A549 (cell line): Measurements from ENCODE around the gene GPR108.

ENCODE experiments used
- CHD4 ChIP-seq: fragments of 200-600 bp; sonication (generic); IDR thresholded peaks from 2 replicates; pipeline ENCODE4 v1.6.1; 2016; ENCODE audit warnings: antibody characterized with exemption, mild to moderate bottlenecking, borderline replicate concordance
- CTCF ChIP-seq: fragments of >200 bp; sonication (Bioruptor Twin); formaldehyde crosslinking; IDR thresholded peaks from 3 replicates; pipeline ENCODE4 v1.5.1; 2016
- JUNB ChIP-seq: fragments of >200 bp; sonication (Bioruptor Twin); formaldehyde crosslinking; IDR thresholded peaks from 2 replicates; pipeline ENCODE4 v1.6.1; 2016
- MAFK ChIP-seq: fragments of 450-650 bp; IDR thresholded peaks from 2 replicates; pipeline ENCODE4 v1.6.1; 2014; ENCODE audit not compliant: partially characterized antibody
- RFX5 ChIP-seq: fragments of 450-650 bp; IDR thresholded peaks from 2 replicates; pipeline ENCODE4 v1.7.1; 2014; ENCODE audit warnings: antibody characterized with exemption, mild to moderate bottlenecking, moderate library complexity
- SMC3 ChIP-seq: fragments of >200 bp; sonication (Bioruptor Twin); formaldehyde crosslinking; IDR thresholded peaks from 3 replicates; pipeline ENCODE4 v1.6.1; 2018; ENCODE audit warnings: inconsistent platforms
- USF2 ChIP-seq: fragments of 450-650 bp; IDR thresholded peaks from 2 replicates; pipeline ENCODE4 v1.6.1; 2014; ENCODE audit warnings: antibody characterized with exemption
- ZSCAN20 ChIP-seq: fragments of 250-450 bp; sonication (Bioruptor Pico); IDR thresholded peaks from 2 replicates; pipeline ENCODE4 v1.8.0; 2022; ENCODE audit warnings: mild to moderate bottlenecking, moderate library complexity

- no peak for TF ChIP-seq USF2
- no peak for TF ChIP-seq MAFK
- no peak for TF ChIP-seq CTCF
- no peak for TF ChIP-seq CHD4
- no peak for TF ChIP-seq JUNB
- TF ChIP-seq SMC3 = no peak
- TF ChIP-seq RFX5 = no peak
- TF ChIP-seq ZSCAN20 (CRISPR knock-in tag) = no peak
These were observed 45.4 kb downstream of the GPR108 start for GRCh38 chr19:6692027-6692426.
